Activated naive CD4-positive, alpha-beta T cell (primary cell): ENCODE measurements around the gene MRPS10.

Experiments
- DNase-seq, 4 experiments: peaks; one replicate each; lab custom pipeline; 2025; lab: John Stamatoyannopoulos, UW

The MRPS10 gene

GRCh38 chr6:42217519-42218367, at the start of gene MRPS10:
Gene MRPS10, minus strand, starts transcription at chr6:42217861. Its CDS starts 12 bp downstream, at chr6:42217849.
- peak; percentile 61 to 81 (median 78) for DNase-seq

DNA sequence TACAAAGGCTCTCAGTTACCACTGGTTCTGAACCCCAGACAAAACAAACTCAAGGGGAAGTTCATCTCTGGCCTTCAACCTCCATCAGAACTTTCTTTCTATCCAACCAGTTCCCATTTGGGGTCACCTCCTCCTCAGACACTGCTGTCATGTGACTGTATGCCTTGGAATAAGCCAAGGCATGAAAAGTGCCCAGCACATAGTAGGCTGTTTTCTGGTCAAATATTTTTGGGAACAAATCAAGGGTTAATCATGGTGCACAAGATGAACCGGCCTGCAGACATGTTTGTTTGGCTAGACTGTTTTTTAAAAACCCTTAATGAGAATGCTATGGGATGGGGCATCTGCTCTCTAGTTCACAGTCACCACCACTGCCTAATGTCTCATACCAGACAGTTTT, 48.9 kb upstream of the MRPS10 start:
- DNase-seq: no peak

GRCh38 chr6:42264852-42265390, 47.3 kb upstream of the MRPS10 start:
- no peak for DNase-seq

DNA sequence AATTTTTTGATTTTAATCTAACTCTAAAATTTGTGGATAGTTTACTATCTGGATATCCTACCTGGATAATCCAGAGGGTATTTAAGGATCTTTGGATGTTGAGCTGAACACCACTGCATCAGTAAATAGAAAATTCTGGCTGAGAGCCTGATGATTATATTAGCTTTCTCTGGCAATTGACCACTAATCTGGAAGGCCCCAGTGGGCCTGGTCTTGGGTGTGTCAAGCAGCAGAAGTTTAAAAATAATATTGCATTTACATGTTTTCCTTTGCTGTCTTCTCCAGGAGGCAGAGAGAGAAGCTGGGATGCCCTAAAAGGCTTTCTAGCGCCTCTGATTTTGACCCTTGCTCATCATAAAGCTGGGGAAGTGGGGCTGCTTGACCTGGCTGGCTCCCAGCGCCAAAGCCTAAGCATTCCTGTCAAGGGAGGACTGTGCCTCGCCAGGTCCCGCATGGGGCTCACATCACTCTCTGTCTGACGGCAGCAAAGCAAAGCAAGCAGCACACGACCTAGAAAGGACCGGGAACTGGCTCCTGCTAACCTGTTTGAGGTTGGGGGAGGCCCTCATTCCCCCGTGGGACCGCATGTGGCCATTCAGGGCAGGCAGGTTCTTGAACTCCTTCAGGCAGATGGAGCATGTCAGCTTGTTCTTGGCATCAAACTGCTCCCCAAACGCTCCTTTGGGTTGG, 46.6 kb upstream of the MRPS10 start:
- DNase-seq: no peak

GRCh38 chr6:42263165-42263728, 45.6 kb upstream of the MRPS10 start:
- no peak for DNase-seq

DNA sequence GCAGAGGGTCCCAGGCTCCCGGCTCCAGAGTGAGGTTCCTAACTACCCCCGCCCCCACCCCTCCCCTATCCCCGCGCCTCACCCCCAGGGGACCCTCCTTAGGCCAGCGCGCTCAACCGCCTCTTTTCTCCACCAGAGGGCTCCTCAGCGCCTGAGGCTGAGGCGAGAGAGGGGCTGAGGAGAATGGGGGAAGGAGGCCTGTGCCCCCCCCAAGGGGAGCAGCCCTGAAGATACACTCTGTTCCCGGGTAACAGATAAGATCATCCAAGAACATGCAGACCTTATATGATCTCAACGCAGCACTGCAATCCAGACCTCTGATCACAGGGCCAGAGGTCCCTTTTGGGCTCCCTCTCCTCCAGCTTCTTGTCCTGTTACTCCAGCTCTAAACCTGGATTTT, 43.3 kb upstream of the MRPS10 start:
- peak in 3 of 4 experiments; percentile 7 to 30 (median 20) for DNase-seq

DNA sequence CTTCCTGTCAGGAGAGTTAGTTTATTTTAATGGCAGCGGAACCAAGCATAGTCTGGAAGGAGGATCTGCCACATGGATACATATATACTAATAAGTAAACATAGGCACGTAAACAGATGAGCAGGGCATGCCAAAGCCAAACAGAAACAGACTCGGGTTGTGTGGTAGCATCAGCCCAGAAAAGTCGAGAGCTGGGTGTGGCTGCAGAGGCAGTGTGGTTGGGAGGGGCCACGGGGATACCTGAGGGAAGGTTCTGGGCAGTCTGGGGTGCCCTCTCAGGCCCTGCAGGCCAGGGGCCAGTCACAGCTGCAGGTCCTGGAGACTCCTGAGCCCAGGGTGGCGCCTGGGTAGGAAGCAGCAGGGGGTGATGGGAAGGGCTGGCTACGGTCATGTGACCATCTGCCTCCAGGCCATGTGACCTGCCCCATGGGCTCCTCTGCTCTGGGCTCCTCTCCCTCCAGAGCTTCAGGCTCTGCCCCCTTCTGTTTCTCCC, 42.8 kb upstream of the MRPS10 start:
- DNase-seq: no peak

DNA sequence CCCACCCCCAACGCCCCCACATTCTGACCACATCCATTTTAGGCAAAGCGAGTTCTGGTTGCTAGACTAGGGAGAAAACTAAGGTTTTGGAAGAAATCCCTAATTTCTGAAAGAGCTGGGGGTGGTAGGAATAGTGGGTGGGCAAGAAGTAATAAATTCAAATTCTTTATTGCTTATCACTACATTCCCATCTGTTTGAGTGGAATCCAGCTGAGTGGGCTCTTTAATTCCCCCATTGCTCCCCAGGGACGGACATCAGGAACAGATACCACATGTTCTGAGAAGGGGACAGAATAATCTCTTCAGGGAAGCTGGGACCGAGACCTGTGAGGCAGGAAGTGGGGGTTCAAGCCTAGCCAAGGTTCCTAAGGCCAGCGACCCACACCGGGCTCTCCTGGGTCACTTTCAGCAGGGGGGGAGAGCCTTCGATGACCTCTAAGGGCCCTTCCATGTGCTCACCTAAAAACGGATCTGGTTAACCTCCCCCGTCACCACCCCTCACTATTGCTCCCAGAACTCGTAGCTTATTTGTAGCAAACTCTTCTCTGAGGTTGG, 42.3 kb upstream of the MRPS10 start:
- no peak for DNase-seq

GRCh38 chr6:42259286-42259685, 41.6 kb upstream of the MRPS10 start:
- DNase-seq: no peak

- no peak for DNase-seq
These were observed 40.0 kb upstream of the MRPS10 start for GRCh38 chr6:42257614-42258013.

DNA sequence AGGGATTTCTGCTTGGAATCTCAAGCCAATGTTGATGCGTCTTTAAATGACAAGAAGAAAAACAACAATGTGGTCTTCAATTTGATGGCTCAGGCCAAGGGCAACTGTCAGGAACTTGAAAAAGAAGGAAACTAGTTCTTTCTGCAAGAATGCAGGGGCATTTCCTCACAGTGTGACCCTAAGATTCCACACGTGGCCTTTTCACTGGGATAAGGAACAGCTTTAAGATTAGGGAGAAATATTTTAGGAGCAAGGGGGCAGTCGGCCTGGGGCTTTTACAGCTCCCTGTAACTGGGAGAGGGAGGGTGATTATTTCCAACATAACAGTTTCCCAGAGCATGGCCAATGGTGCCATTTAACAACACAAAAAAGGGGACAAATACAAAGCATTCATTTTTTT, 39.4 kb upstream of the MRPS10 start:
- no peak for DNase-seq

GRCh38 chr6:42255050-42255449, 37.4 kb upstream of the MRPS10 start:
- DNase-seq: no peak

DNA sequence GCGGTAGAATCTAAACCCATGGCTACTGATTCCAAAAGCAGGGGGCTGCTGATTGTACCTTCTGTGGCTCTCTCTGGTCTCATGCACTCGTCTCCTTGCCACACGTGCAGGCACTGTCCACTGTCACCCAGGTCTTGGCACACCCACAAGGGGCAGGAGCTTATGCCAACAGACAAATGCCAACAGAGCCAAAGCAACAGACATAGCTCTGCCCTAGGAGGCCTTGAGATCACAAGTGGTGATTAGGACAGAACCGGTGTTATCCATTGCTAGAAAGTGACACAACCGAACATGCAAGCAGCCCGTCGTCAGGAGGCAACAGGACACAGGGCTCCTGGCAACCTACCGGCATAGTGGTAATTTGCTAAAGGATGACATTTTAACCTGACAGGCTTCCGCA, 36.8 kb upstream of the MRPS10 start:
- DNase-seq: no peak

DNA sequence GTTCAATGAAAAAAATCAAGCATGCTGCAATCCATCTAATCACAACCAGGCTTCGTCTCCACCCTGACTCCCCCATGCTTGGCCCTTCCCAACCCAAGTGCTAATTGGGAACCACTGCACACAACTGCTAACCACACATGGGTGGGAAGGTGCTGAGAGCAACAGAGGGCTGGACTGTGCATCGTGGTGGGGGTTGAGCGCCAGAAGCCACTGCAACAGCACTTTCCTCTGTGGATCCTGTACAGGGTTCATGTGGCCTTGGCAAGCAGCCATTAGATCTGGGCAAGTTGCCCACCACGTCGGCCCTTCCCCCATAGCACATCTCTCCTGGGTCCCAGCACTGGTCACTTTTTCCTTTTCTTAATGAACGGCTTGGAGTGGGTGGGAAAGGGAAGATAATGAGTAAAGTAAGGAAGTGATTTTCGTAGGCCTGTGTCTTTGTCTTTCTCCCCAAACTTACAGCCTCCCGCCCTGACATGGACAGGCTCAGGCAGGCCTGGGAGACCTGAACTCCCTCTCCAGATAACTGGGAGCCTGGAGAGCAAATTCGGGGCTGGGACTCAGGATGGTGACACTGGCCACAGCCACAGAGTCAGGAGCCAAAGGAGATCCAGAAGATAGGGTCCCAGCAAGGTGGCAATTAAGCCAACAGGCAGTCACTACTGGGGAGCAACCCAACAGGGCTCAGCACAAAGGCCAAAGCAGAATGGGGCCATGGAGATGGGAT, 34.4 kb upstream of the MRPS10 start:
- DNase-seq: no peak

GRCh38 chr6:42251500-42251899, 33.8 kb upstream of the MRPS10 start:
- no peak for DNase-seq

DNA sequence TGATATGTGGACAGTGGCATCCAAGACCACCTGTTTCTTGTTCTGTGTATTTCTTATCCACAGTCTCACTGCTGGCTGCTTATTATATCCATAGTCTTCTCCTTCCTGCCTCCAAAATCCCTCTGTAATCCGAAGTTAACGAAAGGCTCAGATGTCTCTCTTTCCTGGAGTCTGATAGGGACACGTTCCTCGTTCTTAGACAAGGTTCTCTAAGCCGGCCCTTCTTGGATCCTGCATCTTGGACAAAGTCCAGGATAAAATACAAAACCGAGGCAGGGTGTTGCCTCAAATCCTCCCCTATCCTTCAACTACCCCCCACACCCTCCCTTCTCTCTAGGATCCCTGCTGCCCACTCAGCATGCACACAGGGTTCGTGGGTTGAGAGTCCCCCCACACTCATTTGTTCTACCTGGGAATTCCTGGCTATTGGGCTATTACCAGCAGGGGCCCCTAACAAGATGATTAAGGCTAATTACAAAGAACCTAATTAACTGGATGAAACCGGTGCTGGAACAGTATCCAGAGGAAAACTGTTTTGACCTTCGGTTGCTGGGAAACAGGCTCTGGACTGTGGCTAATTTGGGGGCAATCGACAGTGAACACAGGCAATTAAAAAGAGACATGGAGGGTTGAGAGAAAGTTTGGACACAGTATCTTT, 32.7 kb upstream of the MRPS10 start:
- no peak for DNase-seq

- no peak for DNase-seq
These were observed 31.6 kb upstream of the MRPS10 start for GRCh38 chr6:42249279-42249678.

- no peak for DNase-seq
These were observed 25.4 kb upstream of the MRPS10 start for GRCh38 chr6:42243046-42243445.

DNA sequence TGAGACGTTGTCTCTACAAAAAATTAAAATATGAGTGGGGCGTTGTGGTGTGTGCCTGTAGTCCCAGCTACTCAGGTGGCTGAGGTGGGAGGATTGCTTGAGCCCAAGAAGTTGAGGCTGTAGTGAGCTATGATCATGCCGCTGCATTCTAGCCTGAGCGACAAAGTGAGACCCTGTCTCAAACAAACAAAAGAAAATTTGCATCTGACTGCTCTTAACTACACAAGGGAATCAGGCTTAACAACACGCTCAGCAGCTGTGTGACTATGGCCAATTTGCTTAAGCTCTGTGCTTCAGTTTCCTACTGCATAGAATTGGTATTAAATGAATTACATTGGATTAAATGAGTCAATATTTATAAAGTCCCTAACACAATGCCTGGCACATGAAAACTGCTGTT, 24.3 kb upstream of the MRPS10 start:
- no peak for DNase-seq

DNA sequence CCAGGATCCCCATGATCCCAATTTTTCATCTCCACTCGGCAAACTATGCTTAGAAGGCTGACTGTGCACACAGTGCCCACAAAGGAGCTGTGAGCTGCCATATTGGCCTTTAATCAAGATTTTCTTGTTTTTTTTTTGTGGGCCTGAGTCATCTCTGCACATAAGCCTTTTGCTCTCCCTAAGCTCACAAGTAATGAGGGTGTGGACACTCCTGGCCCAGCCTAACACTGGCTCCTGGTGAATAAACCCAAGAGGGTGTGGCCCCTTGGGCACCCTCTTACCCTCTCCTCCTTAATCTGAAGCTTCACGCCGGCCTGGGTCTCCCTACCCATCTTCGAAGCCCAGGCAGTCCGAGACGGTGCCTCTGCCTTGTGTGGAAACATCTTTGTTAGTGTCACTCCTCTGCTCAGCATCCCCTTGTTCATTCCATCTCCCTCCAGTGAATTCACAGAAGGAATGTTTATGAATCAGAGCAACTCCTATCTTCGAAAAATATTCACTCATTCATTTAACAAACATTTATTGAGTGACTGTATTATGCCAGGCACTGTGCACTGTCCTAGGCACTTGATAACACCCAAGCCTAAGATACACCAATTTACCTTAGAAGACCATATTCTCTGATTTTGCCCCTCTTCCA, 22.2 kb upstream of the MRPS10 start:
- no peak for DNase-seq

DNA sequence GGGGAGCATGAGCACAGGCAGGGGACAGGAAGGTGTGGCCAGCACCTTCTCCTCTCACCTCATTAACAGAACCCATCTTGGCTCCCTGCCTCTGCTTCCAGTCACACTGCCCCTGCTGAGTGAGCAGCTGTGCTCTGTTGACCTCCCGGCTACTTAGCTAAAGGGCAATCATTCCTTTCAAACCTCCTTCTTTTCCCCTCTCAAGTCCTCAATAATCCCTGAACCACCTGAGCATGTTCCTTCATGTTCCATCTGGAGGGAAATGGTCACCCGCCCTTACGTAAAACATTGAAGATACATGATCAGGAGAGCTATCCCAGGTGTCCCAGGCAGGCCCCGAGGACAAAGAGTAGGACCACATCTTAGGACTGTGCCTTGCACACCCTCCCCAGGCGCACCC, 21.7 kb upstream of the MRPS10 start:
- DNase-seq: no peak
